OCI-LY1 (cell line): Measurements from ENCODE around the gene ATXN1.

Experiments
- H2AFZ ChIP-seq: fragments of 200-600 bp; sonication (generic), shearing (Covaris generic); 2 replicates; pipeline ENCODE4 v1.6.0; 2014; ENCODE audit warnings: antibody characterized with exemption, mild to moderate bottlenecking, low read length
- H3F3A ChIP-seq: fragments of 200-600 bp; sonication (generic), shearing (Covaris generic); 2 replicates; pipeline ENCODE4 v1.6.0; 2014; ENCODE audit warnings: mild to moderate bottlenecking, antibody characterized with exemption, low read length, moderate library complexity; ENCODE audit not compliant: insufficient read depth
- H3K27ac ChIP-seq: fragments of 200-600 bp; sonication (generic); 2 replicates; pipeline ENCODE4 v1.5.1; 2014; ENCODE audit warnings: low read length, mixed run types, mild to moderate bottlenecking, low read depth; ENCODE audit not compliant: poor library complexity, severe bottlenecking
- H3K27me3 ChIP-seq: fragments of 200-600 bp; sonication (generic); 2 replicates; pipeline ENCODE4 v1.6.0; 2014; ENCODE audit warnings: antibody characterized with exemption, mild to moderate bottlenecking, low read length, moderate library complexity; ENCODE audit not compliant: insufficient read depth
- H3K36me3 ChIP-seq: fragments of 200-600 bp; sonication (generic); 2 replicates; pipeline ENCODE4 v1.6.1; 2014; ENCODE audit warnings: mild to moderate bottlenecking, antibody characterized with exemption, low read length, moderate library complexity, mixed read lengths; ENCODE audit not compliant: insufficient read depth
- H3K4me1 ChIP-seq: fragments of 200-600 bp; sonication (generic); 2 replicates; pipeline ENCODE4 v1.5.1; 2014; ENCODE audit warnings: mild to moderate bottlenecking, low read length, moderate library complexity; ENCODE audit not compliant: insufficient read depth, severe bottlenecking
- H3K4me2 ChIP-seq: fragments of 200-600 bp; sonication (generic), shearing (Covaris generic); 2 replicates; pipeline ENCODE4 v1.6.1; 2014; ENCODE audit warnings: low read length
- H3K4me3 ChIP-seq: fragments of 200-600 bp; sonication (generic); 2 replicates; pipeline ENCODE4 v1.5.1; 2014; ENCODE audit warnings: low read length, low read depth, mild to moderate bottlenecking, mixed read lengths; ENCODE audit not compliant: poor library complexity, severe bottlenecking
- H3K79me2 ChIP-seq: fragments of 200-600 bp; shearing (Covaris generic); 2 replicates; pipeline ENCODE4 v1.6.1; 2016; ENCODE audit warnings: mixed run types, low read length, mixed read lengths; ENCODE audit not compliant: insufficient read depth
- H3K9ac ChIP-seq: fragments of 200-600 bp; sonication (generic), shearing (Covaris generic); 2 replicates; pipeline ENCODE4 v1.6.1; 2014; ENCODE audit warnings: mild to moderate bottlenecking, low read length, mixed read lengths
- H3K9me2 ChIP-seq: fragments of 200-600 bp; sonication (generic), shearing (Covaris generic); 2 replicates; pipeline ENCODE4 v1.6.1; 2014; ENCODE audit warnings: low read depth, mild to moderate bottlenecking, low read length, mixed read lengths
- H3K9me3 ChIP-seq: fragments of 200-600 bp; shearing (Covaris generic); 2 replicates; pipeline ENCODE4 v1.6.1; 2014; ENCODE audit warnings: low read length, mixed read lengths
- H4K20me1 ChIP-seq: fragments of 200-600 bp; sonication (generic), shearing (Covaris generic); 2 replicates; pipeline ENCODE4 v1.6.0; 2016; ENCODE audit warnings: mild to moderate bottlenecking, low read length; ENCODE audit not compliant: insufficient read depth
- EZH2 ChIP-seq: fragments of 200-600 bp; sonication (generic), shearing (Covaris generic); IDR thresholded peaks from 2 replicates; pipeline ENCODE4 v1.8.0; 2017; ENCODE audit warnings: borderline replicate concordance, mixed run types, mild to moderate bottlenecking, antibody characterized with exemption, low read length, moderate library complexity, mixed read lengths
- TF ChIP-seq, protein P1 (sequence below): fragments of 200-600 bp; sonication (generic), shearing (Covaris generic); IDR thresholded peaks from 2 replicates; pipeline ENCODE4 v1.5.1; 2017; ENCODE audit warnings: mild to moderate bottlenecking, antibody characterized with exemption, low read length, moderate library complexity, mixed read lengths

Gene ATXN1

DNA sequence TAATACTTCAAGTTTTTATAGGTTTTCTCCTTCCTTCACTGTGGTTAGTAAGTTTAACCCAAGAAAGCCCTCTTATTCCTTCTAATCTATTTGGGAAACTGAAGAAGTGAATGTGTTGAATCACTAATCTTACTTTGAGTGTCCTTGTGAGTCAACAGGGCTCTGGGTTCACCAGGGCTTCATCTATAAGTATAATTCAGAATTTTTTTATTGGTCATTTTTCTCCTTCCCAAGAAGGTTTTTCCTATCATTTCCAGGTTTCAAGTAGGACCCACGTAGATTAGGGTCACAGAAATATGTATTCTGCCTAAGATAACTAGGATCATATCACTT lies 191.1 kb downstream of the ATXN1 start:
- no peaks in the 10 kb centered on the region for H3K9me3 ChIP-seq
- TF ChIP-seq, protein P1, sequence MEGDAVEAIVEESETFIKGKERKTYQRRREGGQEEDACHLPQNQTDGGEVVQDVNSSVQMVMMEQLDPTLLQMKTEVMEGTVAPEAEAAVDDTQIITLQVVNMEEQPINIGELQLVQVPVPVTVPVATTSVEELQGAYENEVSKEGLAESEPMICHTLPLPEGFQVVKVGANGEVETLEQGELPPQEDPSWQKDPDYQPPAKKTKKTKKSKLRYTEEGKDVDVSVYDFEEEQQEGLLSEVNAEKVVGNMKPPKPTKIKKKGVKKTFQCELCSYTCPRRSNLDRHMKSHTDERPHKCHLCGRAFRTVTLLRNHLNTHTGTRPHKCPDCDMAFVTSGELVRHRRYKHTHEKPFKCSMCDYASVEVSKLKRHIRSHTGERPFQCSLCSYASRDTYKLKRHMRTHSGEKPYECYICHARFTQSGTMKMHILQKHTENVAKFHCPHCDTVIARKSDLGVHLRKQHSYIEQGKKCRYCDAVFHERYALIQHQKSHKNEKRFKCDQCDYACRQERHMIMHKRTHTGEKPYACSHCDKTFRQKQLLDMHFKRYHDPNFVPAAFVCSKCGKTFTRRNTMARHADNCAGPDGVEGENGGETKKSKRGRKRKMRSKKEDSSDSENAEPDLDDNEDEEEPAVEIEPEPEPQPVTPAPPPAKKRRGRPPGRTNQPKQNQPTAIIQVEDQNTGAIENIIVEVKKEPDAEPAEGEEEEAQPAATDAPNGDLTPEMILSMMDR: no peak
- TF ChIP-seq EZH2: no peak

DNA sequence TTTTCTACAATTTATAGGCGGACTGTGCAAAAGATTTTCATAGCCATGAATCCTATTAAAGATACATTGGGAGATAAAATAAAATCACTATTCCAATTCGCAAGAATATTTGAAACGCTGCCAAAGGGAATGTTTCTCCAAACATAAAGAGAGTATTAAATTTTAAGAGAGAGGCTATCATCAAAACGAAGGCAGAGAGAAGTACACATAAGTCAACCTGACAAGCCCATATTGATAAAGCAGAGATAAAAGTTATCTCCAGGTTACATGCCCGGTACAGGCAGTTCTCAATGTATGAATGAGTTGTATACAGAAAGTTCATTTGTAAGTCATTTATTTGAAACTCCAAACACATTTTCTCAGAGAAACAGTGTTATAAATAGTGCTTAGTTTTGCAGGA lies 193.1 kb downstream of the ATXN1 start:
- Histone ChIP-seq H3K9me3 (no peaks in the 10 kb centered on the region), H3K36me3 (no peaks in the 10 kb centered on the region), H2AFZ (no peak overlapping the region), H3K9ac (no peak overlapping the region), H3K27ac (no peak overlapping the region), H4K20me1 (no peaks in the 10 kb centered on the region), H3K4me2 (no peak overlapping the region), H3F3A (no peaks in the 10 kb centered on the region), H3K4me3 (no peak overlapping the region), H3K79me2 (no peaks in the 10 kb centered on the region), H3K4me1 (no peaks in the 10 kb centered on the region), H3K27me3 (no peaks in the 10 kb centered on the region), H3K9me2 (no peaks in the 10 kb centered on the region)
- TF ChIP-seq, protein P1: no peak

More for the DNA sequence above, 191.1 kb downstream of the ATXN1 start:
- no peaks in the 10 kb centered on the region for H4K20me1 ChIP-seq
- H3K4me2 ChIP-seq: no peak overlapping the region
- H3K4me1 ChIP-seq: no peaks in the 10 kb centered on the region
- H3K27me3 ChIP-seq: no peaks in the 10 kb centered on the region
- H3K27ac ChIP-seq: no peak overlapping the region
- no peaks in the 10 kb centered on the region for H3K36me3 ChIP-seq
- no peaks in the 10 kb centered on the region for H3F3A ChIP-seq
- H2AFZ ChIP-seq: no peak overlapping the region
- H3K9ac ChIP-seq: no peak overlapping the region
- H3K4me3 ChIP-seq: no peak overlapping the region
- no peaks in the 10 kb centered on the region for H3K79me2 ChIP-seq
- no peaks in the 10 kb centered on the region for H3K9me2 ChIP-seq

DNA sequence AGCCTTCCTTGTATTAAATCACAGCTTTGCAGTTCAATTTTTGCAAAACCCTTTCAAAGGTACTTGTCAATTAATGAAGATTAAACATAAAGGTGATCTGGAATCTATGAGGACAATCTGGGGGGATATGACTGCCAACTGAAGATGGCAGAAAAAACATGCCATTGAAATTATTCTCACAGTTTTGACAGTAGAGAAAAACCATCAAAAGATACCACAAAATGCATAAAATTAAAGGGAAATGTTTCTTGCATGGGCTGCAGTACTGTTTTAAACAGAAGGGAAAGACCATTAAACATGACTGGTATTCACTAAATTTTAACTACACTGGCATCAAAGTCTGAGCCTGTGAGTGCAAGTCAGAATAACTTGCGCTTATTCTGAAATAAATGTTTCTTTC lies 194.2 kb downstream of the ATXN1 start:
- H3K27me3 ChIP-seq: no peaks in the 10 kb centered on the region
- no peak overlapping the region for H2AFZ ChIP-seq
- H3K4me2 ChIP-seq: no peak overlapping the region
- no peaks in the 10 kb centered on the region for H3K4me1 ChIP-seq
- no peaks in the 10 kb centered on the region for H3F3A ChIP-seq
- no peaks in the 10 kb centered on the region for H3K9me2 ChIP-seq
- H3K27ac ChIP-seq: no peak overlapping the region
- H3K9me3 ChIP-seq: no peaks in the 10 kb centered on the region
- H3K9ac ChIP-seq: no peak overlapping the region
- TF ChIP-seq, protein P1: no peak
- no peak for TF ChIP-seq EZH2
- H3K36me3 ChIP-seq: no peaks in the 10 kb centered on the region
- no peaks in the 10 kb centered on the region for H4K20me1 ChIP-seq
- no peaks in the 10 kb centered on the region for H3K79me2 ChIP-seq
- no peak overlapping the region for H3K4me3 ChIP-seq
